Endothelial cell of umbilical vein (primary cell): Measurements from ENCODE around the gene P2RX4. TPM values are rescaled to one million over a fixed set of nuclear protein-coding genes. Genes with fewer than 3 reads are reported as not detected.

Experiments
- BruUV-seq: library from RNA; stranded (reverse); fragments of 400-500 nt; replicated peaks from 2 replicates; lab custom pipeline; 2021; lab: Mats Ljungman, UMichigan
- CTCF ChIA-PET: fragments of 300-600, 350-600 bp; sonication (Branson Sonifier 250); formaldehyde crosslinking; loops from one replicate; lab custom pipeline; 2021; ENCODE audit warnings: antibody characterized with exemption, inconsistent platforms; lab: Charles Lee
- POLR2A ChIA-PET: fragments of 300-600, 350-600 bp; sonication (Branson Sonifier 250); formaldehyde crosslinking; loops from one replicate; lab custom pipeline; 2021; ENCODE audit warnings: antibody characterized with exemption, inconsistent platforms; lab: Charles Lee
- DNase-seq: peaks from one replicate; pipeline ENCODE4 v3.0.0-alpha.2; 2011; ENCODE audit warnings: low read depth, low spot score
- FAIRE-seq: peaks from 2 replicates; lab custom pipeline; 2011; peaks lifted over from hg19 to GRCh38; lab: Jason Lieb, UNC
- H2AFZ ChIP-seq: 2 replicates; pipeline ENCODE4 v1.6.0; 2012; ENCODE audit warnings: low read depth, low read length, control low read depth, inconsistent platforms
- H3K27ac ChIP-seq: 2 replicates; pipeline ENCODE4 v1.5.1; 2011; ENCODE audit warnings: low read depth, mild to moderate bottlenecking, control low read depth, low read length, moderate library complexity; ENCODE audit not compliant: insufficient read depth
- H3K27me3 ChIP-seq, 2 experiments: 2 replicates each; pipeline versions ENCODE4 v1.6.0 to v1.6.1; 2011; ENCODE audit warnings: low read length in 2 of 2, mixed read lengths in 1 of 2; ENCODE audit not compliant: control insufficient read depth in 2 of 2, insufficient read depth in 2 of 2
- H3K36me3 ChIP-seq, 2 experiments: 2 replicates in 1 of 2; 3 replicates in 1 of 2; pipeline ENCODE4 v1.5.1; 2011; ENCODE audit warnings: low read length in 2 of 2, mild to moderate bottlenecking in 1 of 2, moderate library complexity in 1 of 2; ENCODE audit not compliant: control insufficient read depth in 2 of 2, insufficient read depth in 2 of 2; ENCODE audit errors: extremely low read depth in 1 of 2
- H3K4me1 ChIP-seq: 3 replicates; pipeline ENCODE4 v1.5.1; 2011; ENCODE audit warnings: mild to moderate bottlenecking, low read length; ENCODE audit not compliant: control insufficient read depth, insufficient read depth; ENCODE audit errors: extremely low read depth
- H3K4me2 ChIP-seq: 2 replicates; pipeline ENCODE4 v1.6.1; 2011; ENCODE audit warnings: low read length, control low read depth, mixed read lengths; ENCODE audit not compliant: insufficient read depth
- H3K4me3 ChIP-seq, 3 experiments: fragments of 200-600 bp in 1 of 3; sonication (generic), shearing (Covaris generic) in 1 of 3; replicated peaks in 1 of 3; 2 replicates each; pipeline ENCODE4 v1.5.1; 2011 to 2016; ENCODE audit warnings: control low read depth in 3 of 3, low read length in 3 of 3, mild to moderate bottlenecking in 2 of 3, inconsistent platforms in 1 of 3, low read depth in 1 of 3, moderate library complexity in 1 of 3; ENCODE audit not compliant: insufficient read depth in 1 of 3
- H3K79me2 ChIP-seq: 2 replicates; pipeline ENCODE4 v1.6.0; 2012; ENCODE audit warnings: low read length, inconsistent platforms; ENCODE audit not compliant: control insufficient read depth, insufficient read depth
- H3K9ac ChIP-seq: replicated peaks from 2 replicates; pipeline ENCODE3; 2011; ENCODE audit warnings: low read length, control low read depth; ENCODE audit not compliant: insufficient read depth; ENCODE audit errors: extremely low read depth
- H3K9me1 ChIP-seq: replicated peaks from 3 replicates; pipeline ENCODE4 v1.6.0; 2011; ENCODE audit warnings: mild to moderate bottlenecking, low read length; ENCODE audit not compliant: control insufficient read depth, insufficient read depth; ENCODE audit errors: extremely low read depth
- H3K9me3 ChIP-seq: replicated peaks from 2 replicates; pipeline ENCODE4 v1.5.1; 2012; ENCODE audit warnings: low read length, inconsistent platforms; ENCODE audit not compliant: control insufficient read depth, insufficient read depth
- H4K20me1 ChIP-seq: replicated peaks from 2 replicates; pipeline ENCODE3; 2011; ENCODE audit warnings: mild to moderate bottlenecking, low read length; ENCODE audit not compliant: control insufficient read depth, insufficient read depth; ENCODE audit errors: extremely low read depth
- CTCF ChIP-seq, 2 donors: IDR thresholded peaks; 1 replicate in 1 of 2; 2 replicates in 1 of 2; pipeline ENCODE4 v1.5.1; 2011; ENCODE audit warnings: low read length in 2 of 2, mild to moderate bottlenecking in 2 of 2, moderate library complexity in 2 of 2, control low read depth in 1 of 2, inconsistent platforms in 1 of 2, low read depth in 1 of 2; ENCODE audit not compliant: insufficient read depth in 1 of 2; ENCODE audit errors: extremely low read depth in 1 of 2
- EZH2 ChIP-seq: IDR thresholded peaks from 2 replicates; pipeline ENCODE4 v1.6.1; 2012; ENCODE audit warnings: borderline replicate concordance, low read depth, mild to moderate bottlenecking, moderate library complexity, low read length, inconsistent platforms; ENCODE audit not compliant: severe bottlenecking
- FOS ChIP-seq: IDR thresholded peaks from 2 replicates; pipeline ENCODE4 v1.6.1; 2011; ENCODE audit warnings: mild to moderate bottlenecking, low read length, moderate library complexity, borderline replicate concordance; ENCODE audit not compliant: insufficient read depth
- GATA2 ChIP-seq: IDR thresholded peaks from 2 replicates; pipeline ENCODE4 v1.7.0; 2011; ENCODE audit warnings: low read depth, mild to moderate bottlenecking, moderate library complexity, mixed read lengths, low read length; ENCODE audit not compliant: insufficient read length, insufficient read depth
- JUN ChIP-seq: IDR thresholded peaks from 2 replicates; pipeline ENCODE4 v1.6.1; 2011; ENCODE audit warnings: borderline replicate concordance, low read depth; ENCODE audit not compliant: insufficient read length, insufficient read depth
- MAX ChIP-seq: IDR thresholded peaks from 2 replicates; pipeline ENCODE4 v1.6.1; 2011; ENCODE audit not compliant: insufficient read depth, insufficient read length
- MYC ChIP-seq: IDR thresholded peaks from one replicate; pipeline ENCODE4 v1.6.1; 2011; ENCODE audit warnings: mild to moderate bottlenecking, low read depth, low read length
- POLR2A ChIP-seq: IDR thresholded peaks from 2 replicates; pipeline ENCODE4 v1.6.1; 2012; ENCODE audit warnings: low read depth, mild to moderate bottlenecking, control low read depth, low read length
- POLR2AphosphoS5 ChIP-seq: IDR thresholded peaks from 2 replicates; pipeline ENCODE4 v1.6.1; 2012; ENCODE audit warnings: low read depth, mild to moderate bottlenecking, control low read depth, low read length, moderate library complexity; ENCODE audit not compliant: insufficient read depth
- dilution Hi-C: fragments of 300-500 bp; cut with MboI; formaldehyde crosslinking; loops from one replicate; pipeline ENCODE4 v1.15.0; 2019; ENCODE audit warnings: low sequenced_read_pairs; ENCODE audit not compliant: extremely low pct_ligation_motif_present
- intact Hi-C: fragments of 100-400 bp; cut with micrococcal nuclease; formaldehyde crosslinking; loops from one replicate; pipeline ENCODE4 v1.10.0; 2022
- polyA plus RNA-seq, 4 experiments: library from polyadenylated mRNA; depleted of rRNA in 3 of 4; stranded (reverse) in 3 of 4; unstranded in 1 of 4; fragments of >200 nt; gene quantifications; 2 replicates each; pipeline versions ENCODE4 v1.2.1 to v1.2.3, GENCODE V29; 2011 to 2012; ENCODE audit warnings: missing spikeins in 1 of 4
- total RNA-seq: library from RNA; stranded (reverse); gene quantifications from 2 replicates; pipeline ENCODE4 v1.2.3, GENCODE V29; 2021

The P2RX4 gene
- total and polyA plus RNA-seq, 2 donors (not counting 3 experiments of a cell fraction or from before 2014, with no cell fraction given), result 92.8 to 116 TPM

- Histone ChIP-seq H3K36me3 (peaks cover 4 to 26% of the 10 kb centered on the region in 2 experiments), H3K9me3 (no peaks in the 10 kb centered on the region), H4K20me1 (no peaks in the 10 kb centered on the region), H3K4me1 (no peaks in the 10 kb centered on the region), H3K79me2 (no peaks in the 10 kb centered on the region), H2AFZ (no peak overlapping the region), H3K9me1 (no peaks in the 10 kb centered on the region), H3K27me3 (no peaks in the 10 kb centered on the region), H3K4me2 (no peak overlapping the region), H3K4me3 (no peak overlapping the region), H3K9ac (no peak overlapping the region), H3K27ac (no peak overlapping the region)
- POLR2A ChIA-PET, result no interaction called here
- intact Hi-C loops, result no loop called here
- no peak for FAIRE-seq
- CTCF ChIA-PET, result no interaction called here
- BruUV-seq, result no TSS peak
- no peak for TF ChIP-seq EZH2
- TF ChIP-seq POLR2A, result no peak
- no peak for TF ChIP-seq JUN
- no peak for TF ChIP-seq FOS
- no peak for DNase-seq
- dilution Hi-C loops, result no loop called here
Measured at GRCh38 chr12:121260091-121260490, 50.2 kb downstream of the P2RX4 start.

- POLR2A ChIA-PET, result no interaction called here
- intact Hi-C loops (no loop called here), dilution Hi-C loops (no loop called here)
- Histone ChIP-seq H2AFZ (no peak overlapping the region), H3K79me2 (no peaks in the 10 kb centered on the region), H3K4me3 (no peak overlapping the region), H3K9me3 (no peaks in the 10 kb centered on the region), H3K9me1 (no peaks in the 10 kb centered on the region), H4K20me1 (no peaks in the 10 kb centered on the region), H3K4me1 (no peaks in the 10 kb centered on the region), H3K27me3 (no peaks in the 10 kb centered on the region), H3K9ac (no peak overlapping the region), H3K36me3 (peaks cover 4 to 23% of the 10 kb centered on the region in 2 experiments), H3K27ac (no peak overlapping the region), H3K4me2 (no peak overlapping the region)
- CTCF ChIA-PET, result no interaction called here
- TF ChIP-seq FOS (no peak), EZH2 (no peak), MYC (no peak), POLR2A (no peak), JUN (no peak), POLR2AphosphoS5 (no peak), CTCF (IDR thresholded peaks at IDR 0.05; ENCODE audit: extremely low read depth in 1 of 2, insufficient read depth in 1 of 2, low read depth in 1 of 2, low read length in 2 of 2) (no peak), MAX (no peak), GATA2 (no peak)
- no peak for FAIRE-seq
- no peak for DNase-seq
- no TSS peak for BruUV-seq
Measured at GRCh38 chr12:121261398-121261797, 51.5 kb downstream of the P2RX4 start.
